Activated CD4-positive, alpha-beta T cell treated with anti-CD3 and anti-CD28 coated beads, Interleukin-2, Interleukin-6, amounts not matched to agents 100 ng/mL and 50 ng/mL, durations not matched to agents 16 hours and 8 hours (primary cell): ENCODE measurements around the gene TRIM68.

Experiments
- DNase-seq: peaks from one replicate; pipeline ENCODE4 v3.0.0-alpha.2; 2020

Gene TRIM68

DNA sequence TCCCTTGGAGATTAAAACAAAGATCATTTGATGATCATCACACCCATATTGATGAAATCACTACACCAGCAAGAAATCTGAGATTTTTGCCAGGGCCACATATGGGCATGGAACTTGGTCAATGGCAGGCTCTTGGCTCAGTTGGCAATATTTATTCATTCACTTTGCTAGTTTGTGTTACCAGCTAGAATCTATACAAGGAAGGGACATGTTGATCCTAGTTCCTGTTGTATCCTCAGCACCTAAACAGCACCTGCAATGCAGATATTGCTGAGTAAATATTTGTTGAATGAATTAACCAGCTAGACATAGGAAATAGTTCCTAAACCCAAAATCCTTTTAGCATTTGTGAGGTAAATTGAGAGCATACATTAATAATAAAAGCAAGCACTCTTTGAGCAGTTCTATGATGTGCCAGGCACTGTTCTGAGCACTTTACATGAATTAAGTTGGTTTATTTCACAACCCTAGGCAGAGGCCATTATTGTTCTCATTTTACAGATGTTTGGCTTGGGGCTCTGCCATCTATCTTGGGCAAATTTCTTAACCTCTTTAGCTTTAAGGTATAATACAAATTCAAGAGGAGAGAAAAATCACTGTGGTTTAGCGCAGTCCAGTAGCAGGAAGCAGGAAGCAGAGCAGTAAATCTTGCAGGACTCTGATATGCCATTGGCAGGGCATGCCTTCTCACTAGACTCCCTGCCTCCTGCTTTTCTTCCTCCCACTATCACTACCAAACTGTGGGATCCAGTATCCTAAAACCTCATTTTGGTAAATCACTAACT is 1.6 kb downstream of the TRIM68 start:
- no peak for DNase-seq

DNA sequence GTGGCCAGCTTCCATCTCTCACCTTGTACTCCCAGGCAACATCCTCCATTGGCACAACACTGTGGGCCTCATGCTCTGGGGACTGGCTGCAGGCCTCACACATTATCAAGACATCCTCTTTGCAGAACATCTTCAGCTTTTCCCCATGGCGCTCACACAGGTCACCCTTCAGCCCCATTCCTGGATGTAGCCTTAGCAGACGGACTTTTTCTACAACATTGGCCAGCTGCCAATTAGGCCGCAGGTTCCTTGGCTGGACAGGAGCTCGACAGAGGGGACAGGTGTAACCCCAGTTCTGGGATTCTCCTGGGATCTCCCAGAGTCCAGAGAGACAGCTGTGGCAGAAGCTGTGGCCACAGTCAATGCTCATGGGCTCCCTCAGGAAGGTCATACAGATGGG is 3.0 kb downstream of the TRIM68 start:
- no peak for DNase-seq

DNA sequence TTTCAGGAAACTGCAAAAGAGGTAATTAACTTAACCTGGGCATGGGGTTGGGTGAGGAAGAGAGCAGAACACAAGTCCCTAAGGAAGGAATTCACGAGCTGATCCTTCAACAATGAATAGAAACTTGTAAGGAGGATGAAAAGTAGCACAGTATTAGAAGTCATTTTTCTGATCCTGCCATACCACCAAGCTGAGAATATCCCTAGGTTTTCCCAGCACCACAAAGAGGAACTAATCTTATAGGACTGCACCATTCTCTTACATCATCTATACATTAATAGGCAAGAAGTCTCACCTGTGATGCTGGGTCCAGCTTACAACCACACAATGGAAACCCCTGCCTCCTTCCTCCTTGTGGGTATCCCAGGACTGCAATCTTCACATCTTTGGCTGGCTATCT is 14.3 kb downstream of the TRIM68 start, which contains the start of gene OR52I1:
OR52I1 (plus strand) TSS at position 301 of the 400 bp plus-strand sequence; CDS start at position 301, 0 bp downstream.
- no peak for DNase-seq

DNA sequence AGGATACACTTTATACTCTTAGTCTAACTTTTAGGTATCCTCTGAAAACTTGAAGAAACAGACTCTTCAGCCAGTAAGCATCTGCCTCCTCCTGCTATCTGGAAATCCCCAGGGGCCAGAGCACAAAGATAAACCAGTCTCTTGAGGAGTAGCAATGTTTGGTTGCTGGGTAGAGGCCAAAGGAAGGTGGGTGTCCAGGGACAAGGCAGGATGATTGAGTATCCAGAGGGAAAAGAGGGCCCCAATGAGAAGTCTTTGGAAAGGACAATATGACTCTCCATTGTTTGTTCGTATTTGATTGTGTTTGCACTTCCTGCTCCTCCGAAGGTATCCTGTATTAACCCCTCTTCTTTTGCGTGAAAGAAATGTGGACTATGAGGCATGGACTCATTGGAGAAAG is 19.0 kb downstream of the TRIM68 start:
- DNase-seq: no peak

DNA sequence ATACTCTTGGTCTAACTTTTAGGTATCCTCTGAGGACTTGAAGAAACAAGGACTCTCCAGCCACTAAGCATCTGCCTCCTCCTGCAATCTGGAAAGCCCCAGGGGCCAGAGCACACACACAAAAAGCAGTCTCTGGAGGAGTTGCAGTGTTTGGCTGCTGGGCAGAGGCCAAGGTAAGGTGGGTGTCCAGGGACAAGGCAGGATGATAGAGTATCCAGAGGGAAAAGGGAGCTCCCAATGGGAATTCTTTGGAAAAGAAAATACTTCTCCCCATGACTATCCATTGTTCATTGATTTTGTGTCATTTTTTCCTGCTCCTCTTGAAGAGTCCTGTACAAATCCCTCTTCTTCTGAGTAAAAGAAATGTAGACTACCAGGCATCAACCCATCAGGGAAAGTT is 26.6 kb downstream of the TRIM68 start, which contains the start of gene OR52I2:
OR52I2 (plus strand) TSS at position 301 of the 400 bp plus-strand sequence.
- DNase-seq: no peak

DNA sequence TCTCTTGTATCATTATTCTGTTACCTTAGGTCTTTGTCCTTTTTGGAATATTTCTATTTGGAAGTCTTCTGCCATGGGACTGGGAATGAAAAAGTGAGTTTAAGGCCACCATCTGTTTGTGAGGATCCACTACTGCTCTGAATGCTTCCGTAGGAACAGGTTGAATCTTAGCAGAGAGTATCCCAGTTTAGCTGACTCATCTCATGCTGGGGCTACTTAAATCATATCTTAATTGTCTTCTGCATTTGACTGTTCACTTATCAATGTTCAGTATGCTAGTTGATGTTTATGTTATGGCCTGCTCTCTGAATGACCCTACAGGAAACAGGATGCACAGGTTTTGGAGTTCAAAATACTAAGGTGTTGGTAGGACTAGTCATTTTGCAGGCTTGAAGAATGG is 27.9 kb downstream of the TRIM68 start:
- DNase-seq: no peak

DNA sequence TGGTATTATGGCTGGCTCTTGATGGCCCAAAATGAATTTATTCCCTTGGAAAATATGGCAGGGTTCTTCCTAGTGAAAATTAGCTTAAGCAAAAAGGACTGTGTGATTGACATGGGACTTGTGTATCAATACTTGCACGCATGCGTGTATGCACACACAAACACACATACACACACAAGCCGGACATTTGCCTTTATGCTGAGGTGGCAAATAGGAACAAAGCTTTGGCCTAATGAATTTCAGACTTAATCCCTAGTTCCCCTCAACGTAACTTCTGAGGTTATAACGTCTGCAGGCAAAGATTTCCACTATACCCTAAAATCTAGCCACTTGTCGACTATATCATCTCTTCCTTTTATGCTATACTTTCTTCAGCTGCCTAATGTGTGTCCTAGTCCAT is 29.4 kb downstream of the TRIM68 start:
- no peak for DNase-seq

DNA sequence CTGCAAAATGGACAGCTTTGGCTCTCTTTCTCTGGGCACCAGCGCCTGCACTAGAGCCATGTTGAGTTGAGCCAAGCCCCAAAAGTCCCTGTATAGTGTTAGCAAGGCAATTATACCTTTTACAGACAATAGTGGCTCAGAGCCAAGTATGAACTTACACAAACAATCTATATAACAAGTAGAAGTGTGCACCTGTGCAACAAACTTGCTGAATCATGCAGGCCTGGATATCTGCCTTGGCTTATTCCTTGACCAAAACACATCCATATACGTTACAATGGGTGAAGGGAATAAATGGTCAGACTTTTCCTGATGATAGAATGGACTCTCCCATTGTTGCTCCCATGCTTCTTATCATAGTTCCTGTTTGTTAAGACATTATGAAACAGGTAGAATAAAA is 30.3 kb downstream of the TRIM68 start:
- no peak for DNase-seq

DNA sequence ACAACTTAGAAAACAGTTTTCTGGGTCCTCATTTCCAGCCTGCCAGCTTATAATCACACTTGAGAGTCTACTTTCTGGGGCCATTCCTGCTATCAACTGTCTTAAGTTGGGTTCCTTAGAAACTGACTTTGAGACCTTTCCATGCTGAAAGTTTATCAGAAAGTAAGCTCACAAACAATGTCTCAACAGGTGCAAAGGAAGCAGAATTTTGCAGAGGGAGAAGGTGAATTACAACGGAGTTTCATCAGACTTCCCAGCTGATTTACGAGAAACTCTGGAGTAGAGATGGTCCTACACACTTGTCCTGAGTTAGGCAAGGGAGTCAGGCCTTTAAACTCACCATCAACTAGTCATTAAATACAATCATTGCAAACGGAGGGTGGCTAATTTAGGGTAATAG is 31.2 kb downstream of the TRIM68 start:
- DNase-seq: no peak

DNA sequence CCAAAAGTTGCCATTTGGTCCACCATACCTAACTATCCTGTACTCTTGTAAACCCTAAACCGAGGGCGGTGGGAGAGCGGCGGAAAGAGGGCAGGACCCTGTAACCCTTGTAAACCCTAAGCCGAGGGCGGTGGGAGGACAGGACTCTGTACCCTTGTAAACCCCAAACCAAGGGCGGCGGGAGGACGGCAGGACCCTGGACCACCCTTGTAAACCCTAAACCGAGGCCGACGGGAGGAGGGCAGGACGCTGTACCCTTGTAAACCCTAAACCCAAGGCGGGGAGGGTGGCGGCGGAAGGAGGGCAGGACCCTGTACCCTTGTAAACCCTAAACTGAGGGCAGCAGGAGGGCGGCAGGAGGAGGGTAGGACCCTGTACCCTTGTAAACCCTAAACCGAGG is 39.0 kb downstream of the TRIM68 start:
- no peak for DNase-seq

DNA sequence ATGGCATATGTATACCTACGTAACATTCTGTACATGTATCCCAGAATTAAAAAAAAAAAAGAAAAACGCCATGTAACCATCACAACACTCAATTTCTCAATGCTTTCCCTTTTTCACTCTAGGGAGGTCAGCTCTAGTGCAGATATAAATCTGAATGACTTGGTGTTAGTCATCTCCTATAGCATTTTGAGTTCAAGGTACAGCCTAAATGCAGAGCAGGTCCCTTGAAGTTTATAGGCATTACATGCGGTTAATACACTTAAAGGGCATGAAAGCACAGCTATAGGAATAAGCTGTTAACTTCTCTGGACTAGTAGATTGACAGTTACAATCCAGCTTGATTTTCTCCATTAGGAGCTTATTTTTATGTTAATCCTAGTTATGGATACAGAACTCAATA is 42.7 kb downstream of the TRIM68 start:
- no peak for DNase-seq

DNA sequence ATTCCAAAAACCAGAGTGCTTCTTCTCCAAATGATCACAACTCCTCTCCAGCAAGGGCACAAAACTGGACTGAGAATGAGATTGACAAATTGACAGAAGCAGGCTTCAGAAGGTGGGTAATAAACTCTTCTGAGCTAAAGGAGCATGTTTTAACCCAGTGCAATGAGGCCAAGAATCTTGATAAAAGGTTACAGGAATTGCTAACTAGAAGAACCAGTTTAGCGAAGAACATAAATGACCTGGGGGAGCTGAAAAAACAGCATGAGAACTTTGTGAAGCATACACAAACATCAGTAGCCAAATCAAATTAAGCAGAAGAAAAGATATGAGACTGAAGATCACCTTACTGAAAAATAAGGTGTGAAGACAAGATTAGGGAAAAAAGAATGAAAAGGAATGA is 47.6 kb downstream of the TRIM68 start:
- no peak for DNase-seq

DNA sequence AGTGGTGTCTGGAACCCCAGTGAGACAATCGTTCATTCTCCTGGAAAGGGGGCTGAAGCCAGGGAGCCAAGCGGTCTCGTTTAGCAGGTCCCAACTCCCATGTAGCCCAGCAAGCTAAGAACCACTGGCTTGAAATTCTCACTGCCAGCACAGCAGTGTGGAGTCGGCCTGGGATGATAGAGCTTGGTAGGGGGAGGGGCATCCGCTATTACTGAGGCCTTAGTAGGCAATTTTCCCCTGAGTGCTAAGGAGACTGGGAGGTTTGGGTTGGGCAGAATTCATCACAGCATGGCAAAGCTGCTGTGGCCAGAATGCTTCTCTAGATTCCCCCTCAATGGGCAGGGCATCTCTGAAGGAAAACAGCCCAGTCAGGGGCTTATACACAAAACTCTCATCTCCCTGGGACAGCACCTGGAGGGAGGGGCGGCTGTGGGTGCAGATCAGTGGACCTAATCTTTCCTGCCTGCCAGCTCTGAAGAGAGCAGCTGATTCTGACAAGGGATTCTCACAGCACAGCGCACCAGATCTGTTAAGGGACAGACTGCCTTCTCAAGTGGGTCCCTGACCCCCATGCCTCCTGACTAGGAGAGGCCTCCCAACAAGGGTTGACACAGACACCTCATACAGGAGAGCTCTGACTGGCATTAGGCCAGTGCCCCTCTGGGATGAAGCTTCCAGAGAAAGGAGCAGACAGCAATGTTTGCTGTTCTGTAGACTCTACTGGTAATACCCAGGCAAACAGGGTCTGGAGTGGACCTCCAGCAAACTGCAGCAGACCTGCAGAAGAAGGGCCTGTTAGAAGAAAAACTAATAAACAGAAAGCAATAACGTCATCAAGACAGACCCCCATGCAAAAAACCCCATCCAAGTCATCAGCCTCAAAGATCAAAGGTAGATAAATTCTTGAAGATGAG is 48.2 kb downstream of the TRIM68 start:
- DNase-seq: no peak

DNA sequence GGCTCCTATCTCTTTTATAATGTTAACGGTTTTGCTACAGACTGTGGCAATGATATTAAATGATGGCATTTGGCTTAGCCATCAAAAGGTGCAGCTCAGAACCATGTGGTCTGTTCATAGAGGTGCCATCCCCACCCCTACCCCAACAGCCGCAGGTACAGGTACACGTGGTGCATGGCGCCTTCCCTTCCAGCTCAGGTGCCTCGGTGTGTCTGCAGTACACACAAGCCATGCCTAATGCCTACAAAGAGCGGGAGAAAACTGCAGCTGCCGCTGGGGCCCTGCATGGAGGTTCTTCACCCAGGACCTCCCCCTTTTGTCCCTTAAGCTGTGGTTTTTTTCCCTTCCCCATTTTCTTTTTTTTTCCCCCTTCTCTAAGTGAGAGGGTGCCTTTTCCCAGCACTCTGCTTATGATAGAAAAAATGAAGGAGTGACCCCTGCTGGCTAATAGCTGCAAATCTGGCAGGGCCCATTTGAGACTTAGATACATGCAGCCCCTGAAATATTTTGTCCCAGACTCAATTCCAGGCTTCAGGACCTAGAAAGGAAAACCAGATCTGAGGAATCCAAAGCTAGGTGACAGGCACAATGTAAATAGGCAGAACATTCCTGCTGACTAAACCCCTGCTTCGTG is 56.6 kb downstream of the TRIM68 start:
- DNase-seq: peak; percentile 10
